Endothelial cell of umbilical vein (primary cell): Measurements from ENCODE around the gene DCLK1. TPM values are rescaled to one million over a fixed set of nuclear protein-coding genes. Genes with fewer than 3 reads are reported as not detected.

Source experiments
- BruUV-seq: library from RNA; stranded (reverse); fragments of 400-500 nt; replicated peaks from 2 replicates; lab custom pipeline; 2021; lab: Mats Ljungman, UMichigan
- CTCF ChIA-PET: fragments of 300-600, 350-600 bp; sonication (Branson Sonifier 250); formaldehyde crosslinking; loops from one replicate; lab custom pipeline; 2021; ENCODE audit warnings: antibody characterized with exemption, inconsistent platforms; lab: Charles Lee
- POLR2A ChIA-PET: fragments of 300-600, 350-600 bp; sonication (Branson Sonifier 250); formaldehyde crosslinking; loops from one replicate; lab custom pipeline; 2021; ENCODE audit warnings: antibody characterized with exemption, inconsistent platforms; lab: Charles Lee
- DNase-seq: peaks from one replicate; pipeline ENCODE4 v3.0.0-alpha.2; 2011; ENCODE audit warnings: low read depth, low spot score
- FAIRE-seq: peaks from 2 replicates; lab custom pipeline; 2011; peaks lifted over from hg19 to GRCh38; lab: Jason Lieb, UNC
- H2AFZ ChIP-seq: 2 replicates; pipeline ENCODE4 v1.6.0; 2012; ENCODE audit warnings: low read depth, low read length, control low read depth, inconsistent platforms
- H3K27ac ChIP-seq: 2 replicates; pipeline ENCODE4 v1.5.1; 2011; ENCODE audit warnings: low read depth, mild to moderate bottlenecking, control low read depth, low read length, moderate library complexity; ENCODE audit not compliant: insufficient read depth
- H3K27me3 ChIP-seq, 2 experiments: 2 replicates each; pipeline versions ENCODE4 v1.6.0 to v1.6.1; 2011; ENCODE audit warnings: low read length in 2 of 2, mixed read lengths in 1 of 2; ENCODE audit not compliant: control insufficient read depth in 2 of 2, insufficient read depth in 2 of 2
- H3K36me3 ChIP-seq, 2 experiments: 2 replicates in 1 of 2; 3 replicates in 1 of 2; pipeline ENCODE4 v1.5.1; 2011; ENCODE audit warnings: low read length in 2 of 2, mild to moderate bottlenecking in 1 of 2, moderate library complexity in 1 of 2; ENCODE audit not compliant: control insufficient read depth in 2 of 2, insufficient read depth in 2 of 2; ENCODE audit errors: extremely low read depth in 1 of 2
- H3K4me1 ChIP-seq: 3 replicates; pipeline ENCODE4 v1.5.1; 2011; ENCODE audit warnings: mild to moderate bottlenecking, low read length; ENCODE audit not compliant: control insufficient read depth, insufficient read depth; ENCODE audit errors: extremely low read depth
- H3K4me2 ChIP-seq: 2 replicates; pipeline ENCODE4 v1.6.1; 2011; ENCODE audit warnings: low read length, control low read depth, mixed read lengths; ENCODE audit not compliant: insufficient read depth
- H3K4me3 ChIP-seq, 3 experiments: fragments of 200-600 bp in 1 of 3; sonication (generic), shearing (Covaris generic) in 1 of 3; replicated peaks in 1 of 3; 2 replicates each; pipeline ENCODE4 v1.5.1; 2011 to 2016; ENCODE audit warnings: control low read depth in 3 of 3, low read length in 3 of 3, mild to moderate bottlenecking in 2 of 3, inconsistent platforms in 1 of 3, low read depth in 1 of 3, moderate library complexity in 1 of 3; ENCODE audit not compliant: insufficient read depth in 1 of 3
- H3K79me2 ChIP-seq: 2 replicates; pipeline ENCODE4 v1.6.0; 2012; ENCODE audit warnings: low read length, inconsistent platforms; ENCODE audit not compliant: control insufficient read depth, insufficient read depth
- H3K9ac ChIP-seq: replicated peaks from 2 replicates; pipeline ENCODE3; 2011; ENCODE audit warnings: low read length, control low read depth; ENCODE audit not compliant: insufficient read depth; ENCODE audit errors: extremely low read depth
- H3K9me1 ChIP-seq: replicated peaks from 3 replicates; pipeline ENCODE4 v1.6.0; 2011; ENCODE audit warnings: mild to moderate bottlenecking, low read length; ENCODE audit not compliant: control insufficient read depth, insufficient read depth; ENCODE audit errors: extremely low read depth
- H3K9me3 ChIP-seq: replicated peaks from 2 replicates; pipeline ENCODE4 v1.5.1; 2012; ENCODE audit warnings: low read length, inconsistent platforms; ENCODE audit not compliant: control insufficient read depth, insufficient read depth
- H4K20me1 ChIP-seq: replicated peaks from 2 replicates; pipeline ENCODE3; 2011; ENCODE audit warnings: mild to moderate bottlenecking, low read length; ENCODE audit not compliant: control insufficient read depth, insufficient read depth; ENCODE audit errors: extremely low read depth
- EZH2 ChIP-seq: IDR thresholded peaks from 2 replicates; pipeline ENCODE4 v1.6.1; 2012; ENCODE audit warnings: borderline replicate concordance, low read depth, mild to moderate bottlenecking, moderate library complexity, low read length, inconsistent platforms; ENCODE audit not compliant: severe bottlenecking
- FOS ChIP-seq: IDR thresholded peaks from 2 replicates; pipeline ENCODE4 v1.6.1; 2011; ENCODE audit warnings: mild to moderate bottlenecking, low read length, moderate library complexity, borderline replicate concordance; ENCODE audit not compliant: insufficient read depth
- GATA2 ChIP-seq: IDR thresholded peaks from 2 replicates; pipeline ENCODE4 v1.7.0; 2011; ENCODE audit warnings: low read depth, mild to moderate bottlenecking, moderate library complexity, mixed read lengths, low read length; ENCODE audit not compliant: insufficient read length, insufficient read depth
- JUN ChIP-seq: IDR thresholded peaks from 2 replicates; pipeline ENCODE4 v1.6.1; 2011; ENCODE audit warnings: borderline replicate concordance, low read depth; ENCODE audit not compliant: insufficient read length, insufficient read depth
- MYC ChIP-seq: IDR thresholded peaks from one replicate; pipeline ENCODE4 v1.6.1; 2011; ENCODE audit warnings: mild to moderate bottlenecking, low read depth, low read length
- POLR2A ChIP-seq: IDR thresholded peaks from 2 replicates; pipeline ENCODE4 v1.6.1; 2012; ENCODE audit warnings: low read depth, mild to moderate bottlenecking, control low read depth, low read length
- POLR2AphosphoS5 ChIP-seq: IDR thresholded peaks from 2 replicates; pipeline ENCODE4 v1.6.1; 2012; ENCODE audit warnings: low read depth, mild to moderate bottlenecking, control low read depth, low read length, moderate library complexity; ENCODE audit not compliant: insufficient read depth
- dilution Hi-C: fragments of 300-500 bp; cut with MboI; formaldehyde crosslinking; loops from one replicate; pipeline ENCODE4 v1.15.0; 2019; ENCODE audit warnings: low sequenced_read_pairs; ENCODE audit not compliant: extremely low pct_ligation_motif_present
- intact Hi-C: fragments of 100-400 bp; cut with micrococcal nuclease; formaldehyde crosslinking; loops from one replicate; pipeline ENCODE4 v1.10.0; 2022
- polyA plus RNA-seq, 4 experiments: library from polyadenylated mRNA; depleted of rRNA in 3 of 4; stranded (reverse) in 3 of 4; unstranded in 1 of 4; fragments of >200 nt; gene quantifications; 2 replicates each; pipeline versions ENCODE4 v1.2.1 to v1.2.3, GENCODE V29; 2011 to 2012; ENCODE audit warnings: missing spikeins in 1 of 4
- total RNA-seq: library from RNA; stranded (reverse); gene quantifications from 2 replicates; pipeline ENCODE4 v1.2.3, GENCODE V29; 2021
- TF ChIP-seq, protein P1 (sequence below), 2 donors: IDR thresholded peaks; 1 replicate in 1 of 2; 2 replicates in 1 of 2; pipeline ENCODE4 v1.5.1; 2011; ENCODE audit warnings: low read length in 2 of 2, mild to moderate bottlenecking in 2 of 2, moderate library complexity in 2 of 2, control low read depth in 1 of 2, inconsistent platforms in 1 of 2, low read depth in 1 of 2; ENCODE audit not compliant: insufficient read depth in 1 of 2; ENCODE audit errors: extremely low read depth in 1 of 2
- TF ChIP-seq, protein P2 (sequence below): IDR thresholded peaks from 2 replicates; pipeline ENCODE4 v1.6.1; 2011; ENCODE audit not compliant: insufficient read depth, insufficient read length

The DCLK1 gene
- total and polyA plus RNA-seq, 2 donors (not counting 3 experiments of a cell fraction or from before 2014, with no cell fraction given) = 0.28 to 3.9 TPM

DNA sequence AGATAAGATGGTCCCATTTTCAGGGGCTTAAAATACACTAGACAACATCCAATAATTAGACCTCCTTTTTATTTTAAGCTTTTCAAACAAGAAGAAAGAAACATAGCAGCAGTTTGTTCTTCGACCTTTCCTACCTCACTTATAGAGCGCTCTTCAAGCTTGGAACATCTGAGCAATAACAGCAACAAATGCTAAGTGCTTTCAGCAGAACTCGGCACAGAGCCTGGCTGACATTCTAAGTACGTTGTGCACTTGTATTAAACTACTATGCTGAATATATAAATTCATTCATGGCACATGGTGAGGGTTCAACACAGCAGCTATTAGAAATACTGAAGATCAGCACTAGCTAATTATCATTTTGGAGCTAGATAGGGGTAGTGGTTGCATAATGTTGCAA, 398.6 kb downstream of the DCLK1 start:
- no peak overlapping the region for H3K9ac ChIP-seq
- H3K4me3 ChIP-seq = no peak overlapping the region
- H3K4me2 ChIP-seq = no peak overlapping the region
- intact Hi-C loops (no loop called here), dilution Hi-C loops (no loop called here)
- H2AFZ ChIP-seq = no peak overlapping the region
- no peaks in the 10 kb centered on the region for H3K79me2 ChIP-seq
- no peaks in the 10 kb centered on the region for H3K36me3 ChIP-seq
- FAIRE-seq (no peak), DNase-seq (no peak)
- no peaks in the 10 kb centered on the region for H3K27me3 ChIP-seq
- TF ChIP-seq FOS = no peak
- TF ChIP-seq POLR2AphosphoS5 = no peak
- TF ChIP-seq, protein P1, sequence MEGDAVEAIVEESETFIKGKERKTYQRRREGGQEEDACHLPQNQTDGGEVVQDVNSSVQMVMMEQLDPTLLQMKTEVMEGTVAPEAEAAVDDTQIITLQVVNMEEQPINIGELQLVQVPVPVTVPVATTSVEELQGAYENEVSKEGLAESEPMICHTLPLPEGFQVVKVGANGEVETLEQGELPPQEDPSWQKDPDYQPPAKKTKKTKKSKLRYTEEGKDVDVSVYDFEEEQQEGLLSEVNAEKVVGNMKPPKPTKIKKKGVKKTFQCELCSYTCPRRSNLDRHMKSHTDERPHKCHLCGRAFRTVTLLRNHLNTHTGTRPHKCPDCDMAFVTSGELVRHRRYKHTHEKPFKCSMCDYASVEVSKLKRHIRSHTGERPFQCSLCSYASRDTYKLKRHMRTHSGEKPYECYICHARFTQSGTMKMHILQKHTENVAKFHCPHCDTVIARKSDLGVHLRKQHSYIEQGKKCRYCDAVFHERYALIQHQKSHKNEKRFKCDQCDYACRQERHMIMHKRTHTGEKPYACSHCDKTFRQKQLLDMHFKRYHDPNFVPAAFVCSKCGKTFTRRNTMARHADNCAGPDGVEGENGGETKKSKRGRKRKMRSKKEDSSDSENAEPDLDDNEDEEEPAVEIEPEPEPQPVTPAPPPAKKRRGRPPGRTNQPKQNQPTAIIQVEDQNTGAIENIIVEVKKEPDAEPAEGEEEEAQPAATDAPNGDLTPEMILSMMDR (IDR thresholded peaks at IDR 0.05; ENCODE audit: extremely low read depth in 1 of 2, insufficient read depth in 1 of 2, low read depth in 1 of 2, low read length in 2 of 2) = no peak
- no peak for TF ChIP-seq MYC
- TF ChIP-seq GATA2 = no peak
- TF ChIP-seq, protein P2, sequence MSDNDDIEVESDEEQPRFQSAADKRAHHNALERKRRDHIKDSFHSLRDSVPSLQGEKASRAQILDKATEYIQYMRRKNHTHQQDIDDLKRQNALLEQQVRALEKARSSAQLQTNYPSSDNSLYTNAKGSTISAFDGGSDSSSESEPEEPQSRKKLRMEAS = no peak
- TF ChIP-seq JUN = no peak
- TF ChIP-seq EZH2 = no peak
- TF ChIP-seq POLR2A = no peak
- H3K4me1 ChIP-seq = no peaks in the 10 kb centered on the region
- no peaks in the 10 kb centered on the region for H4K20me1 ChIP-seq
- POLR2A ChIA-PET = no interaction called here
- H3K27ac ChIP-seq = no peak overlapping the region
- H3K9me1 ChIP-seq = no peaks in the 10 kb centered on the region
- no TSS peak for BruUV-seq
- H3K9me3 ChIP-seq = no peaks in the 10 kb centered on the region
- CTCF ChIA-PET = interaction anchor here (1.6 to 3.5 kb wide), 2 partner anchors 10 to 221 kb away, joined by 5 to 18 read pairs; no protein-coding TSS in a partner anchor
